Brain microvascular endothelial cell (primary cell): ENCODE data around the gene RPS16.

ENCODE experiments used
- DNase-seq: peaks from one replicate; pipeline ENCODE4 v3.0.0-alpha.2; 2020
- H3K27ac ChIP-seq: fragments of 250-450 bp; sonication (Bioruptor Pico); 2 replicates; pipeline ENCODE4 v1.5.1; 2020; ENCODE audit warnings: mild to moderate bottlenecking, moderate library complexity
- H3K27me3 ChIP-seq: fragments of 250-450 bp; sonication (Bioruptor Pico); replicated peaks from 2 replicates; pipeline ENCODE4 v1.5.1; 2020; ENCODE audit warnings: mild to moderate bottlenecking
- H3K36me3 ChIP-seq: fragments of 250-450 bp; sonication (Bioruptor Pico); replicated peaks from 2 replicates; pipeline ENCODE4 v1.5.1; 2020; ENCODE audit warnings: mild to moderate bottlenecking
- H3K4me3 ChIP-seq: 2 replicates; pipeline ENCODE4 v1.5.1; 2011; ENCODE audit warnings: low read depth, mild to moderate bottlenecking, control low read depth, low read length, moderate library complexity
- in situ Hi-C: cut with HindIII; loops from 2 replicates; pipeline ENCODE4 v1.10.0; 2017; ENCODE audit warnings: low sequenced_read_pairs, low pct_ligation_motif_present
- TF ChIP-seq, protein P1 (sequence below): IDR thresholded peaks from 2 replicates; pipeline ENCODE4 v1.5.1; 2011; ENCODE audit warnings: low read depth, mild to moderate bottlenecking, moderate library complexity, low read length, control low read depth, inconsistent platforms; ENCODE audit errors: missing control alignments

Gene RPS16

DNA sequence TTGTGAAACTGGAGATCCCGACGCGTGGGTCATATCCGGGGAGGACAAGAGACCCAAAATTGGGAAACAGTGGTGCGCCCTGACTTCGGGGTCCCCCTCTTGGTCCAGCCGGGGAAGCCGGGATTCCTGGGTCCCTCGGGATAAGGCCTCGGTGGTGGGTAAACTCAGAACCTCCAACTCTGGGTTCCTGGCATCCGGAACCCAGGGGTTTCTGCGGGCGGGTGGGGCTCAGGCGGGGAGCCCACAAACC is 28.4 kb downstream of the RPS16 start:
- H3K36me3 ChIP-seq: peaks cover 9% of the 10 kb centered on the region
- DNase-seq: no peak
- peak overlapping the region; percentile 91 for H3K27ac ChIP-seq
- TF ChIP-seq, protein P1, sequence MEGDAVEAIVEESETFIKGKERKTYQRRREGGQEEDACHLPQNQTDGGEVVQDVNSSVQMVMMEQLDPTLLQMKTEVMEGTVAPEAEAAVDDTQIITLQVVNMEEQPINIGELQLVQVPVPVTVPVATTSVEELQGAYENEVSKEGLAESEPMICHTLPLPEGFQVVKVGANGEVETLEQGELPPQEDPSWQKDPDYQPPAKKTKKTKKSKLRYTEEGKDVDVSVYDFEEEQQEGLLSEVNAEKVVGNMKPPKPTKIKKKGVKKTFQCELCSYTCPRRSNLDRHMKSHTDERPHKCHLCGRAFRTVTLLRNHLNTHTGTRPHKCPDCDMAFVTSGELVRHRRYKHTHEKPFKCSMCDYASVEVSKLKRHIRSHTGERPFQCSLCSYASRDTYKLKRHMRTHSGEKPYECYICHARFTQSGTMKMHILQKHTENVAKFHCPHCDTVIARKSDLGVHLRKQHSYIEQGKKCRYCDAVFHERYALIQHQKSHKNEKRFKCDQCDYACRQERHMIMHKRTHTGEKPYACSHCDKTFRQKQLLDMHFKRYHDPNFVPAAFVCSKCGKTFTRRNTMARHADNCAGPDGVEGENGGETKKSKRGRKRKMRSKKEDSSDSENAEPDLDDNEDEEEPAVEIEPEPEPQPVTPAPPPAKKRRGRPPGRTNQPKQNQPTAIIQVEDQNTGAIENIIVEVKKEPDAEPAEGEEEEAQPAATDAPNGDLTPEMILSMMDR: no peak
- H3K4me3 ChIP-seq: peak overlapping the region; percentile 98
- H3K27me3 ChIP-seq: no peaks in the 10 kb centered on the region
- in situ Hi-C loops: no loop called here

DNA sequence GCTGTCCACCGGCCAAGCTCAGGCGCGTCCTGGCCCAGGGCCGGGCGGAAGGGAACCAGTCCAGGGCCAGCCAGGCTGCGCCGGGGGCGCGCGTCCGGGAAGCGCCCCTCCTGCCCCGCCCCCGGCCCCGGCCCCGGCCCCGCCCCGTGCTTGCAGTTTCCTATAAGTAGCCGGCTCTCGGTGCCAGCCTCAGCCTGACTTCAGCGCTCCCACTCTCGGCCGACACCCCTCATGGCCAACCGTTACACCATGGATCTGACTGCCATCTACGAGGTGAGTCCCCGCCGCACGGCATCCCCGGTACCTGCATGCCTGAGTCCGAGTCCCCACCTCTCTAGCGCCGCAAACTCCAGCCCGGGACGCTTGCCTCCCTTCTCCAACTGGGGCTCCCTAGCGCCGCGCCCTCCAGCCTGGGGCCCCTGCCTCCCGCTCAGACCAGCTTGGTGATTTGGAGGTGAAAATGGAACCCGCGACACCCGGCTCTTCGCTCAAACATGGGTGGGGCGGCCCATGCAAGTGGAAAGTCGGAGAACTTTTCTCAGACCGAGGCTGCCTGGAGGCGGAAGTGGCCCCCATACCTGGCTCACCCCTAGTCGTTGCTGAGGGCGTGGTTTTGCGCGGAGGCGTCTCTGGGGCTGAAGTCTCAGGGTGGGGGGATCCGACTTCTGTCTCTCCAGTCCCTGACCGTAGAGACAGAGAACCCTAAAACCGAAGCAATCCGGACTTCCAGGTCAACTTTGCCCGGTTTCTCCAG is 28.9 kb downstream of the RPS16 start, which contains the start of gene ZFP36:
ZFP36 (plus strand) TSS at position 192 of the 754 bp plus-strand sequence; CDS start at position 250, 58 bp downstream.
- Histone ChIP-seq H3K27ac (peak within 1 kb of the TSS; percentile 91), H3K4me3 (peak within 1 kb of the TSS; percentile 98), H3K36me3 (peaks cover 9% of the 10 kb centered on the region), H3K27me3 (no peaks in the 10 kb centered on the region)
- DNase-seq: peak; percentile 80
- in situ Hi-C loops: no loop called here
- TF ChIP-seq, protein P1: no peak

DNA sequence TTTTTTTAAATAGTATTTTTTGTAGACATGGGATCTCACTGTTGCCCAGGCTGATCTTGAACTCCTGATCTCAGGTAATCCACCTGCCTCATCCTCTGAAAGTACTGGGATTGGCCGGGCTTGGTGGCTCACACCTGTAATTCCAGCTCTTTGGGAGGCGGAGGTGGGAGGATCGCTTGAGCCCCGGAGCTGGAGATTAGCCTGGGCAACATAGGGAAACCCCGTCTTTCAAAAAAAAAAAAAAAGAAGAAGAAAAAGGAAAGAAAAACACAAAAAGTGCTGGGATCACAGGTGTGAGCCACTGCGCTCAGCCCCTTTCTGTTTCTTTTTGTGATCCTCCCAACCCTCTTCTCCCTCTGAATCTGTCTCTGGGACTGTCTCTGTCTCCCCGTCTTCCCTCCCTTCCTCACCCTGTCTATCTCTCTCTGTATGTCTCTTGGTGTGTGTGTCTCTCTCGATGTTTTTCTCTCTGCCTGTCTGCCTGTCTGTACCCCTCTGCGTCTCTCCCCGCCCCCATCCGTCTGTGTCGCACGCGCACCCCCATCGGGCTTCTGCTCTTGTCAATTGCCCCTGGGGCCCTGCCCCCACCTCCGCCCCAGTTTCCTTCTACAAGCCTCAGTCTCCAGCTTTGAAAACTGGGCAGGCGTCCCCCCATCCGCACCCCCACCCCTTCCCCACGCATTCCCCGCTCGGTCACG is 29.6 kb downstream of the RPS16 start:
- TF ChIP-seq, protein P1: no peak
- peak overlapping the region; percentile 98 for H3K4me3 ChIP-seq
- H3K27ac ChIP-seq: peak overlapping the region; percentile 41
- no peaks in the 10 kb centered on the region for H3K27me3 ChIP-seq
- no peak for DNase-seq
- peaks cover 9% of the 10 kb centered on the region for H3K36me3 ChIP-seq
- in situ Hi-C loops: no loop called here

DNA sequence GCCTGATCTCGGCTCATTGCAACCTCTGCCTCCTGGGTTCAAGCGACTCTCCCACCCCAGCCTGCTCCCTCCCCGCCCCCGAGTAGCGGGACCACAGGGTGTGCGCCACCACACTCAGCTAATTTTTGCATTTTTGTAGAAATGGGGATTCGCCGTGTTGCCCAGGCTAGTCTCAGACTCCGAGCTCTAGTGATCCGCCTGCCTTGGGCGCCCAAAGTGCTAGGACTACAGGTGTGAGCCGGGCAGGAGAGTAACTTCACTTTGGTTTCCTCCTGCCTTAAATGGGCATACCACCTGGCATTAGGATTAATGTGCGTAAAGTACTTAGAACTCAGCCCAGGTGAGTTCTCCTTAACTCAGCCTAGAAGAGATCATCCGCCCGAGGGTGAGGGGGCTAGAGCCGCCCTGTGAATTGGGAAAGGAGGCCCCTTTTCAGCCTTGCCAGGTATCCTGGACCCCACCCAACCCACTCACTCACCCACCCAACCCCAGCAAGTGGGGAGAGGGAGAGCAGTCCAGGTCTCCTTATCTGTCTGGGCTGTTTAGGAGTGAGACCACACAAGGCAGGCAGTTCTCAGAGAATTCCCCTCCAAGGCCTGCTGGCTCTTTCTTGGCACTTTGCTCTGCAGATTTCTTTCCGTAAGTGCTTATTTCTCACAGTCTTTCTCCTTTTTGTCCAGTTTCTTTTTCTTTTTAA is 30.3 kb downstream of the RPS16 start:
- TF ChIP-seq, protein P1: no peak
- Histone ChIP-seq H3K27ac (no peak overlapping the region), H3K36me3 (peaks cover 9% of the 10 kb centered on the region), H3K27me3 (no peaks in the 10 kb centered on the region), H3K4me3 (no peak overlapping the region)
- in situ Hi-C loops: no loop called here
- DNase-seq: no peak

DNA sequence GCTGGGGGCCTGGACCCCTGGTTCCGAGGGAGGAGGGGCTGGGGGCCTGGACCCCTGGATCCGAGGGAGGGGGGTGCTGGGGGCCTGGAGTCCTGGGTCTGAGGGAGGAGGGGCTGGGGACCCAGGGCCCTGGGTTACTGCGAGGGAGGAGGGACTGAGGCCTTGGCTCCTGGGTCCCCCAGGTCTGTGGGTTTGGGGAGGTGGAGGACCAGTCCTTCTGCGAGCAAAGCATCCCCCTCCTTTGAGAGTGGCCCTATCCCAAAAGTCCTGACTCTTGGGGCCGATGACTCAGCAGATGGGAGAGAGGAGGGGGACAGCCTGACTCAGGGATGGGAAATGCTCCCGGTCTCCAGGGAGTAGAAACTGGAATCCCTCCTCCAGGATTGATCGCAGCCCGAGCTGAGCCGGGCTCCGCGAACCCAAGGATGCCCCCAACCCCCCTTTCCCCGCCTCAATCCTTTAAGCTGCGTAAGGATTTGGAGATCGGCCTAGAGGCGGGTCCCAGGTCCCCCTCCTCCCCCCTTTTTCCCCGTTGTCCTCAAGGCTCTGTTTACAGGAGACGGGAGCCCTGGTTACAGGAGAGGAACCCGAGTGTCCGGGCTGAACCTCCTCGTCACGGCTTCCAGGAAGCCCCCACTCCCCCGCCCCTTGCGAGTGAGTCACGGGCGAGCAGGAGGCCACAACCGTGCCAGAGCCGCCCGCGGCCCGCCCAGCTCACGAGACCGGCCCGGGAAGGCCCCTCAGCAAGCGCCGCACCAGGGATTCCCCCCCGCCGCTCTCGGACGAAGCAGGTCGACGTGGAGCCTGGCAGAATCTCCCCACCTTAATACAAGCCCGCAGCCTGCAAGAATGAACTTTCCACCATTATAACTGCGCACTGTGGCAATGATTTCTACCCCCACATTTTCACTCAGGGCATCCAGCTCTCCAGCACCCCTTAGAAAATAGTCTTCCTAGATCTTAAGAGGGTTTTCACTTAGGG is 32.1 kb downstream of the RPS16 start:
- peak; percentile 98 for DNase-seq
- H3K27me3 ChIP-seq: no peaks in the 10 kb centered on the region
- H3K4me3 ChIP-seq: peak overlapping the region; percentile 48
- H3K27ac ChIP-seq: peak overlapping the region; percentile 93
- in situ Hi-C loops: no loop called here
- H3K36me3 ChIP-seq: peaks cover 9% of the 10 kb centered on the region
- TF ChIP-seq, protein P1: no peak
